ENCODE data around the gene PCNX2. TPM values are rescaled to one million over a fixed set of nuclear protein-coding genes. Genes with fewer than 3 reads are reported as not detected.
"Not testable (repeated sequence)": the region's sequence is repeated elsewhere in the genome, so short reads cannot be mapped to it uniquely, and the experiment has no call there.

PCNX2 gene
- total RNA-seq, 1 donor: 38.4 TPM

- H3K4me3 ChIP-seq (ENCODE audit: low read length): no peak overlapping the region
- H3K27me3 ChIP-seq (ENCODE audit: insufficient read depth, low read length): no peaks in the 10 kb centered on the region
- no peaks in the 10 kb centered on the region for H3K4me1 ChIP-seq (ENCODE audit: insufficient read depth, low read length)
- H3K9me3 ChIP-seq (ENCODE audit: low read depth, low read length): no peaks in the 10 kb centered on the region
Measured at GRCh38 chr1:233188061-233188460, 107.5 kb downstream of the PCNX2 start.

GRCh38 chr1:233183226-233184020, 112.1 kb downstream of the PCNX2 start:
- Histone ChIP-seq H3K4me1 (ENCODE audit: insufficient read depth, low read length) (no peaks in the 10 kb centered on the region), H3K27me3 (ENCODE audit: insufficient read depth, low read length) (no peaks in the 10 kb centered on the region), H3K9me3 (ENCODE audit: low read depth, low read length) (no peaks in the 10 kb centered on the region), H3K4me3 (ENCODE audit: low read length) (no peak overlapping the region)

- no peaks in the 10 kb centered on the region for H3K9me3 ChIP-seq (ENCODE audit: low read depth, low read length)
- H3K27me3 ChIP-seq (ENCODE audit: insufficient read depth, low read length): no peaks in the 10 kb centered on the region
- H3K4me1 ChIP-seq (ENCODE audit: insufficient read depth, low read length): no peaks in the 10 kb centered on the region
- H3K4me3 ChIP-seq (ENCODE audit: low read length): no peak overlapping the region
Measured at GRCh38 chr1:233182587-233182986, 112.9 kb downstream of the PCNX2 start.

- H3K4me1 ChIP-seq (ENCODE audit: insufficient read depth, low read length): no peaks in the 10 kb centered on the region
- no peaks in the 10 kb centered on the region for H3K9me3 ChIP-seq (ENCODE audit: low read depth, low read length)
- no peak overlapping the region for H3K4me3 ChIP-seq (ENCODE audit: low read length)
- H3K27me3 ChIP-seq (ENCODE audit: insufficient read depth, low read length): no peaks in the 10 kb centered on the region
Measured at GRCh38 chr1:233180641-233181364, 114.7 kb downstream of the PCNX2 start.

GRCh38 chr1:233179638-233180037, 115.9 kb downstream of the PCNX2 start:
- H3K4me1 ChIP-seq (ENCODE audit: insufficient read depth, low read length); H3K9me3 ChIP-seq (ENCODE audit: low read depth, low read length); H3K4me3 ChIP-seq (ENCODE audit: low read length); H3K27me3 ChIP-seq (ENCODE audit: insufficient read depth, low read length): not testable (repeated sequence)

GRCh38 chr1:233172201-233172600, 123.3 kb downstream of the PCNX2 start:
- no peak overlapping the region for H3K4me3 ChIP-seq (ENCODE audit: low read length)
- H3K27me3 ChIP-seq (ENCODE audit: insufficient read depth, low read length): no peaks in the 10 kb centered on the region
- no peaks in the 10 kb centered on the region for H3K4me1 ChIP-seq (ENCODE audit: insufficient read depth, low read length)
- no peaks in the 10 kb centered on the region for H3K9me3 ChIP-seq (ENCODE audit: low read depth, low read length)

GRCh38 chr1:233170741-233171140, 124.8 kb downstream of the PCNX2 start:
- Histone ChIP-seq H3K9me3 (ENCODE audit: low read depth, low read length) (no peaks in the 10 kb centered on the region), H3K4me1 (ENCODE audit: insufficient read depth, low read length) (no peaks in the 10 kb centered on the region), H3K27me3 (ENCODE audit: insufficient read depth, low read length) (no peaks in the 10 kb centered on the region), H3K4me3 (ENCODE audit: low read length) (no peak overlapping the region)

- H3K4me3 ChIP-seq (ENCODE audit: low read length): no peak overlapping the region
- no peaks in the 10 kb centered on the region for H3K4me1 ChIP-seq (ENCODE audit: insufficient read depth, low read length)
- no peaks in the 10 kb centered on the region for H3K9me3 ChIP-seq (ENCODE audit: low read depth, low read length)
- H3K27me3 ChIP-seq (ENCODE audit: insufficient read depth, low read length): no peaks in the 10 kb centered on the region
Measured at GRCh38 chr1:233168384-233168783, 127.1 kb downstream of the PCNX2 start.

GRCh38 chr1:233166896-233167295, 128.6 kb downstream of the PCNX2 start:
- H3K9me3 ChIP-seq (ENCODE audit: low read depth, low read length): no peaks in the 10 kb centered on the region
- H3K4me1 ChIP-seq (ENCODE audit: insufficient read depth, low read length): no peaks in the 10 kb centered on the region
- H3K4me3 ChIP-seq (ENCODE audit: low read length): no peak overlapping the region
- H3K27me3 ChIP-seq (ENCODE audit: insufficient read depth, low read length): no peaks in the 10 kb centered on the region

GRCh38 chr1:233163696-233164095, 131.8 kb downstream of the PCNX2 start:
- no peaks in the 10 kb centered on the region for H3K9me3 ChIP-seq (ENCODE audit: low read depth, low read length)
- no peaks in the 10 kb centered on the region for H3K27me3 ChIP-seq (ENCODE audit: insufficient read depth, low read length)
- H3K4me1 ChIP-seq (ENCODE audit: insufficient read depth, low read length): no peaks in the 10 kb centered on the region
- H3K4me3 ChIP-seq (ENCODE audit: low read length): no peak overlapping the region

GRCh38 chr1:233158322-233158721, 137.2 kb downstream of the PCNX2 start:
- Histone ChIP-seq H3K4me1 (ENCODE audit: insufficient read depth, low read length) (no peaks in the 10 kb centered on the region), H3K4me3 (ENCODE audit: low read length) (no peak overlapping the region), H3K9me3 (ENCODE audit: low read depth, low read length) (no peaks in the 10 kb centered on the region), H3K27me3 (ENCODE audit: insufficient read depth, low read length) (no peaks in the 10 kb centered on the region)

- Histone ChIP-seq H3K4me1 (ENCODE audit: insufficient read depth, low read length) (no peaks in the 10 kb centered on the region), H3K27me3 (ENCODE audit: insufficient read depth, low read length) (no peaks in the 10 kb centered on the region), H3K9me3 (ENCODE audit: low read depth, low read length) (no peaks in the 10 kb centered on the region), H3K4me3 (ENCODE audit: low read length) (no peak overlapping the region)
Measured at GRCh38 chr1:233157245-233157644, 138.3 kb downstream of the PCNX2 start.

- Histone ChIP-seq H3K4me3 (ENCODE audit: low read length) (no peak overlapping the region), H3K9me3 (ENCODE audit: low read depth, low read length) (no peaks in the 10 kb centered on the region), H3K4me1 (ENCODE audit: insufficient read depth, low read length) (no peaks in the 10 kb centered on the region), H3K27me3 (ENCODE audit: insufficient read depth, low read length) (no peaks in the 10 kb centered on the region)
Measured at GRCh38 chr1:233151861-233152260, 143.7 kb downstream of the PCNX2 start.

- no peaks in the 10 kb centered on the region for H3K27me3 ChIP-seq (ENCODE audit: insufficient read depth, low read length)
- H3K4me3 ChIP-seq (ENCODE audit: low read length): no peak overlapping the region
- H3K9me3 ChIP-seq (ENCODE audit: low read depth, low read length): no peaks in the 10 kb centered on the region
- H3K4me1 ChIP-seq (ENCODE audit: insufficient read depth, low read length): no peaks in the 10 kb centered on the region
Measured at GRCh38 chr1:233144434-233144833, 151.1 kb downstream of the PCNX2 start.

- no peaks in the 10 kb centered on the region for H3K9me3 ChIP-seq (ENCODE audit: low read depth, low read length)
Measured at GRCh38 chr1:233143241-233143640, 152.3 kb downstream of the PCNX2 start.

GRCh38 chr1:233140974-233141373, 154.6 kb downstream of the PCNX2 start:
- no peaks in the 10 kb centered on the region for H3K27me3 ChIP-seq (ENCODE audit: insufficient read depth, low read length)
- H3K9me3 ChIP-seq (ENCODE audit: low read depth, low read length): no peaks in the 10 kb centered on the region
- no peaks in the 10 kb centered on the region for H3K4me1 ChIP-seq (ENCODE audit: insufficient read depth, low read length)
- no peak overlapping the region for H3K4me3 ChIP-seq (ENCODE audit: low read length)

More at GRCh38 chr1:233143241-233143640, 152.3 kb downstream of the PCNX2 start:
- H3K4me3 ChIP-seq (ENCODE audit: low read length): no peak overlapping the region
- H3K4me1 ChIP-seq (ENCODE audit: insufficient read depth, low read length): no peaks in the 10 kb centered on the region
- H3K27me3 ChIP-seq (ENCODE audit: insufficient read depth, low read length): no peaks in the 10 kb centered on the region
